NOMO-1 treated with DMSO at 0.1 percent for 48 hours (cell line): ENCODE results near the gene TACC3.

Experiments used
- DNase-seq: peaks from one replicate; lab custom pipeline; 2025; ENCODE audit not compliant: unreplicated experiment; lab: John Stamatoyannopoulos, UW

TACC3 gene

DNA sequence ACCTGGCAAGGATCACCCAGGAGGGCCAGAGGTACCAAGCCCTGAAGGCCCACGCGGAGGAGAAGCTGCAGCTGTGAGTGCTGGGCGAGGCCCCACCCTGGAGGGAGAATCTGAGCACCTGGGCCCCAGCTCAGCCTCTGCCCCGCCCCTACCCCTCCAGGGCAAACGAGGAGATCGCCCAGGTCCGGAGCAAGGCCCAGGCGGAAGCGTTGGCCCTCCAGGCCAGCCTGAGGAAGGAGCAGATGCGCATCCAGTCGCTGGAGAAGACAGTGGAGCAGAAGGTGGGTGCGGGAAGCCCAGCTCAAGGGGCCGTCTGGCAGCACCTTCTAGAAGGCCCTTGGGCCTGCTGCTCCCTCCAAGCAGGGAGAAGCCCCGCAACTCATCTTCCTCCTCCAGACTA lies 23.2 kb downstream of the TACC3 start:
- no peak for DNase-seq

DNA sequence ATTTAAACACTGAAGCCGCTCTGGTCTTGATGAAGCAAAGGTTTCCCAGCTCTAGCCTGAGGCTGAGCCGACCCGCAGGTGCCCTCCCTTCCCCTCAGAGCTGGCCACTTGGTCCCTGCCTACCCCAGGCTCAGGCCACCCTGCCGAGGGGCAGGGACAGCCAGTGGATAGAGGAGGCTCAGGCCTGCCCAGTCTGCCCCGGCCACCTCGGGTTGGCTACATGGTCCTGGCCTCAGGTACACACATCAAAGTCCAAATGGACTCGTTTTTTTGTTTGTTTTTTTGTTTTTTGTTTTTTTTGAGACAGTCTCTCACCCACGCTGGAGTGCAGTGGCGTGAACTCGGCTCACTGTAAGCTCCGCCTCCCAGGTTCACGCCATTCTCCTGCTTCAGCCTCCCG lies 23.8 kb downstream of the TACC3 start:
- DNase-seq, result no peak

DNA sequence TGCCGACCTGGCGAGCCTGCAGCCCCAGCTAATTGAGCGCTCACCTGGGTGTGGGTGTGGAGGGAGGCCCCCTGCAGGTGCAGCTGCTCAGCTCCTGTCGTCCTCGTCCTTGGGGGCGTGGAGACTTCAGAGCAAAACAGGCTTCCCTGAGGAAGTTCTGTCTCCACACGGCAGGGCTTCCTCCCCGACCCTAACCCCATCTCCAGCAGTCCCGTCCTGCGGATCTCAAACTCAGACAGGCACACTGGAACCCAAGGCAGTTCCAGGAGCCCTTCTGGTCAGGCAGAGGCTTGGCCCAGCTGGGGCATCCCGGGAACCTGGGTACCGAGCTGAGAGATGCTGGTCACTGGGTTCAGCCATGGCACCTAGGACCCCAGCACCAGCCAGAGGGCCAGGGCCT lies 24.4 kb downstream of the TACC3 start:
- no peak for DNase-seq

GRCh38 chr4:1746265-1746691 lies 25.0 kb downstream of the TACC3 start:
- DNase-seq, result peak; percentile 69

DNA sequence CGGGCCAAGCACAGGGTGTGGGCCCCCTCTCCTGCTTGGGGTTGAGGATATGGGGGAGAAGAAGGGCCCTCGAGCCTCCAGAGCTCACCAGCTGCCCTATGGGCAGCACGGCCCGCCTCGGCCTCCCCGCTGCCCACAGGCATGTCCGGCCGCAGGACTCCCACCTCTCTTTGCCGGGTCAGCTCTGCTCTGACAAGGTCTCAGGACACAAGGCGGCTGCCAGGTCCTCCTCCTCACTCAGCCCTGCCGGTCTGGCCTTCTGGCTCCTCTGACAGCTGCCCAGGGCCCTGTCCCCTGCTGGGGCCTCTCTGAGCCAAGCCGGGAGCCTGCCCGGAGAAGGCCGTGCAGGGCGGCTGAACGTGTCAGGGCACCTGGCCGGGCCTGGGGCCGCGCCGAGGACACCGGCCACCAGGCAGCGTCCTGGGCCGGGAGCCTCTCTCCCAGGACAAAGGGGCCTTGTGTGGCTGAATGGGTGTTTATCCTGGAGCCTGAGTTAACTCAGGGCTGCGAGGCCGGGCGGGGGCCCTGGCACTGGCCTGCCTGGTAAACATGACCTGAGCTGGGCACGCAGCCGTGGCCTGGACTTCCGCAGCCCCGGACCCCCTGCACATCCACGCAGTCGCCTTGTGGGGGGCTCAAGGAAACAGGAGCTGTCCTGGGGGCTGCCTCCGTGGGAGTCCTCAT lies 25.7 kb downstream of the TACC3 start:
- DNase-seq, result no peak

DNA sequence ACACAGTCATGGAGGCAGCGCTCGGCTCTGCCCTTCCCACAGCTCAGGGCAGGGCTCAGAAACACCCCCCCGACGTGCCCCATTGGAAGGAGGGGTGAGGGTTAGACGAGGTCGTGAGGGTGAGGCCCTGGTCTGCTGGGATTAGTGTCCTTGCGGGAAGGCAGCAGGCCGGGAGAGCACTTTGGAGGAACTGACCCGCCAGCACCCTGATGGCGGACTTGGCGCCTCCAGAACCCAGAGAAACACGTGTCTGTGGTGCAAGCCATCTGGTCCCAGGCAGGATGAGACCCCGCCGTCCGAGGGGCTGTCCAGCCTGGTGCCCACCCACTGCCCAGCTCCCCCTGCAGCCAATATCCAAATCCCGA lies 26.3 kb downstream of the TACC3 start:
- no peak for DNase-seq

DNA sequence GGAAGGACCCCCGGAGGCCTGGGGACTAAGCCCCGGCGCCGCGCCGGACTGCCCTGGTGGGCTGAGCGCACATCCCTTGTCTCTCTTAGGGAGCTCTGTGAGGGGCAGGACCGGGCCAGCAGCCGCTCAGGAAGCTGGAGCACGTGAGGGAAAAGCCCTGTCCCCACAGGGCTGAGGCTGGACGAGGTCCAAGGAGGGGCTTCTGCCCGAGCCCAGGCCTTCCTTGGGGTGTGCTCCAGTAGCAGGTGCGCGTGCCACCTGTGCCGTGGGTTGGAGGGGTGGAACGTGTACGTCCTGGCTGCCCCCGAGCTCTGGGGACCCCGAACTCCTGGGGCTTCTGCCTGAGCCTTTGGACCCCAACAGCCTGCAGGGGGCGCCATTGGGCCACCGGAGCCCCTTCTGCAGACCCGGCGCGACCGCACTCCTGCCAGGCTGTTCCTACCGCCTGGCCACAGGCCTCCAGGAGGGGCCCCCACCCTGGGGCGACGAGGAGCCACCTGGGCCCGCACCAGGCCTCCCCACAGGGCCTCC lies 27.2 kb downstream of the TACC3 start:
- DNase-seq, result peak; percentile 82

DNA sequence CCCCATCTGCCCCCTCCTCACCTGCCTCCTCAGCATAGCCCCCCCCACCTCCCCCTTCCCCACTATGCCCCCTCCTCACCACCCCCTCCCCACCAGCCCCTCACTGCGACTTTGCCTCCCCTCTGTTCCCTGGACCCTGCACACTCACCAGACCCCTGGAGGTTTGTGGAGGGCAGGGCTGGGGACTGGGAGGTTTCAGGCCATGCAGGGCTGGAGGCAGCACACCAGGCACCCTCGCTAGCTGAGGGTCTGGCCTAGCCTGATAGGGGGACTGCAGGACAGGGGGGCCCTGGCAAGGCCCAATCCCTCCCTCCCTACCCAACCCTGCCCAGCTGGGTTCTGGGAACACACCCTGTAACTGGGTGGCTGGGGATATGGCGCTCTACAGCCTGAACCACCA lies 28.0 kb downstream of the TACC3 start:
- DNase-seq, result no peak

GRCh38 chr4:1749826-1750225 lies 28.5 kb downstream of the TACC3 start:
- no peak for DNase-seq

DNA sequence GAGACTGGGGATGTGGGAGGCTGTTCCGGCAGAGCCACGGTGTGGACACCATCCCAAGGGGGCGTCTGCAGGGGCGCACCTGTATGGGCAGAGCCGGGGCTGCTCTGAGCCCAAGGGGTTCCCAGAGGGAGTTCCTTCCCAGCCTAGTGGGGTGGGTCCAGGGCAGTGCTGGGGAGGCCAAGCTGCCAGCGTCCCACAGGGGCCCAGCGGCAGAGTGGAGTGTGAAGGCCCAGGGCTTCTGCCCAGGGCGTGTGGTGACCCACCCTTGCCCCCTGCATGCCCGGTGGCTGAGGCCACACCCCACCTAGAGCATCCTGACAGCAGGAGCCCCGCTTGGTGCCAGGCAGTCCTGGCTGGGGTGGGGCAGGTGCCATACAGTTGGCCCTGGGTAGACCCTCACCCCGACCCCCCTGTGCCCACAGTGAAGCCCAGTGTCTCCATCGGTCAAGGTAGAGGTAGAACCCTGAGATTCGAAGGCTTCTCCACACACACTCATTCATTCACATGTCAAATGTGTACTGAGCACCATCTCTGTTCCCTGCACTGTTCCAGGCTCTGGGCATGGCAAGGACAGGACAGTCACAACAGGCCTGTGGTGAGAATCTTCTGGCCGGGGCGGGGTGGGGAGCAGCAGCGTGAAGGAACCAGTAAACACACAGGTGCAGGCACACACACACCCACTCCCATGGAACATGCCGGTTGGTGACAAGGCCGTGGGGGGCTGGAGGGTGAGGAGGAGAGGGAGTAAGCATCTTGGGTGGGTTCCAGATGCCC lies 29.2 kb downstream of the TACC3 start:
- no peak for DNase-seq

DNA sequence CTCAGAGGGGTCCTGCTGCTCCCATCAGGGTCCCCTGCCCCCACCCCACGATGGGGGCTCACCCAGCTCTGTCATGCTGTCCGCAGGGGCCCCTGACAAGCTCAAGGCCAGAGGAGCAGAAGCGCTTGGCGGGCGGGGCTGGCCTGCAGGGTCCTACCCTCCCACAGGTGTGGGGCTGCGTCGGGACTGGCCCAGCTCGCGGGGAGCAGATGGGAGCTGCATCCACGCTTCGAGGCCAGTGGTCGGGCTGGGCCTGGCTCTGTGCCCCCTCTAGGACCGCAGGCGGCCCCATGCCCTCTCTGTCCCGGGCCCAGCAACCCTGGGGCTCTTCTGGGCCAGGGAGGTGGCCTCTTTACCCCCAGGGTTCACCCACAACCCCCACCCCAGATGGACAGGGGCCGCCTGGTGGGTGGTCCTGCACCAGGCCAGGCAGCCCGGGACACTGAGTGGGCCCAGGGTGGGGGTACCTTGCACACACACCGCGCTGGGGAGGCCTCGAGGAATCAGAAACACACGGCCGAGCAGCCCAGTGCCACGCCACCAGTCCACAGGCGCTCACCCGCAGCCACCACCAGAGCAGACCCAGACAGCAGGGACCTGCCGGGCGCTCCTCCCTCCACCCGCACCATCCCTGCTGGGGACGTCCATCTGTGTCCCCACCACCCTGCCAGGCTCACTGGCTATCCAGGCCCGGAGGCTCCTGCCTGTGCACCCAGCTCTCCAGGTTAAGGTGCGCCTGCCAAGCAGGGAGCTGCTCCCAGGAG lies 30.0 kb downstream of the TACC3 start:
- DNase-seq, result no peak

- no peak for DNase-seq
Measured at GRCh38 chr4:1751919-1752283, 30.6 kb downstream of the TACC3 start.

DNA sequence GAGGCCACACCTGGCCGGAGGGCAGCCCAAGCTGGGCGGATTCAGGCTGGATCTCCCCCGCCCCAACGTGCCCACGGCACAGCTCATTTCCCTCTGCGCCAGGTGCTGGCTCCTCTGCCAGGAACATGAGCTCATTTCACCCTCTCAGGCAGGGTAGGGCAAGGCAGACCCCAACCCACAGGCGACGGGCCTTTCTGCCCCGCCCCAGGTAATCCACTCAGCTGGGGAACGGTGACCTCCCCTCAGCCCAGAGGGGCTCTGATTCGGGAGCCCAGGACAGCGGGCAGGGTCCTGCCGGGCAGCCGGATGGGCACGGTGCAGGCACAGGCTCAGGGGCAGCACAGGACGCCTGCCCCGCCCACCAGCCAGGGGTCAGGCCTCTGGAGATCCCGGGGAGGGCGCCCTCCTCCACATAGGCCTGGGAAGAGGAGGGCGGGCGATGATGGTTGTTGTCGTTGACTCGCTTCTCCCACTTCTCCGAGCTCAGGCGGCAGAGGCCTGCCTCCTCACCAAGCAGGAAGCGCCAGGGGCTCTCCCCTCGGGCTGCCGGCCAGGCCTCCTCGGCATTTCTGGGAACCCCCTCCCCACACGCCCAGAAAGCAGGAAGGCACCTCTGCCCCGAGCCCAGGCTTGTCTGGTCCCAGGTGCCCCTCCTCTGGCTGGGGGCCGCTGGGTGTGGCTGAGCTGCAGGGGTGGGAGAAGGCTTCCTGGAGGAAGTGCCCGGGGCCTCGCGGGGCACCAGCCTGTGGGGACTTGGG lies 31.1 kb downstream of the TACC3 start:
- peak; percentile 42 for DNase-seq

GRCh38 chr4:1753294-1753696 lies 32.0 kb downstream of the TACC3 start:
- DNase-seq, result no peak

DNA sequence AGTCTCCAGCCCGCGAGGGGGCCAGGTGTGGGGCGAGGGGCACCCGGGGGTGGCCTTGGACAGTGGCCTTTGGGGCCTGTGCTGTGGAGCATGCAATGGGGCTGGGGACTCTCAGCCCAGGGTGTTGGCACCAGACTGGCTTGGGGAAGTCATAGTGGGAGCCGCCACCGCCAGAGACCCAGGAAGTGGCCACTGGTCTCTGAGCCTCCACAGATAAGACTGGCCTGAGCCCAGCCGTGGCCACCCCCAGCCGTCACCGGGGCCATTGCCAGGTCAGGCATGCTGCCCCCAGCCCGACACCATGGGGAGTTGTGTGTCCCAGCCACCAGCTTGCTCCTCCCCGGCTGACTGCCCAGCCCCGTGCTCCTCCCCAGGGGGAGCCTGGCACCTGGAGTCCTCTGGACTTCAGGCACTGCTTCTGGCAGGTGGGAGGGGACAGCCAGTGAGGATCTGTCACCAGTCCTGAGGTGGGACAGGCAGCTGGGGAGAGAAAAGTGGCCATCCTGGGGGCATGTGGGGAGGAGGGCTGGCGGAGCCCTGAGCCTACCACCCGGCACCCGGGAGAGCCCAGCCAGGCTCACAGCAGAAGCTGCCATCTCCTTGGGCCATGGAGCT lies 32.5 kb downstream of the TACC3 start:
- DNase-seq, result no peak

DNA sequence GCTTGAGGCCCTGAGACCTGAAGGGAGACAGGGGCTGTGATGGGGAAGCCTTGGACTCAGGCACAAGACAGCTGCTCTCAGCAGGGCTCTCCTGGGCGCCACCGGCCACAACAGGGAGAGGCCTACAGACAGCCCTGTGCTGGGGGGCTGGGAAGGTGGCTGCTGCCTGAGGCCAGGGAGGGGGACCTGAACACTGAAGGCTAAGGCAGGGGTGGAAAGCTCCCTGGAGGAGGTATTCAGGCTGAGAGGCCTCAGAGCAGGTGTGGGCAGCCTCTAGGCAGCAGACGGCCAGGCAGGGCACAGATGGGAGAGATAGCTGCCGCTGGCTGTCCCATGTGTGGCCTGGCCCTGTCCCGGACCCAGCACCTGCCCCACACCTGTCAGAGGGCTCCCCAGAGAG lies 33.0 kb downstream of the TACC3 start:
- DNase-seq, result no peak

GRCh38 chr4:1755297-1755696 lies 34.0 kb downstream of the TACC3 start:
- no peak for DNase-seq

GRCh38 chr4:1756079-1756478 lies 34.8 kb downstream of the TACC3 start:
- no peak for DNase-seq

- DNase-seq, result no peak
Measured at GRCh38 chr4:1756893-1757779, 35.8 kb downstream of the TACC3 start.

- no peak for DNase-seq
Measured at GRCh38 chr4:1757836-1758235, 36.5 kb downstream of the TACC3 start.
